Measurements from ENCODE around the gene MON2. TPM values are rescaled to one million over a fixed set of nuclear protein-coding genes. Genes with fewer than 3 reads are reported as not detected.

The MON2 gene
- total and polyA plus RNA-seq, 2 of the 8 experiments (the other 6 are each of a cell fraction or from before 2014, with no cell fraction given), result 3.8 to 21.8 TPM

DNA sequence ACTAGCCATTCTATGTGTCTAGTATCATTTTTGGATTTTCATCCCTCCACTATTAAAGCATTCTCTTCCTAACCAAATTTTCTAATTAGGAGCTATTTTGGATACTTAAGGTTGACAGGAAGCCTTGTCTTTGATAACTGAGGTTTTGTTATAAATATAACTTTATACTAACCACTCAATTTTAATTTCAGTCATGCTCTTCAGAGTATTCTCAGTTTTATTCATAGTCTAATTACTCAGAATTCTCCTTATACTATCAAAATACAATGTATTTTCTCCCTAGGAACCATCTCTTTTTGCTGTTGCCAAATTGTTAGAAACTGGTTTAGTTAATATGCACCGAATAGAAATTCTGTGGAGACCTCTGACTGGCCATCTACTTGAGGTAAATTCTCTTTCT lies 76.2 kb downstream of the MON2 start:
- H2AFZ ChIP-seq (ENCODE audit: low read length), result no peak overlapping the region
- DNase-seq (ENCODE audit: low read depth in 1 of 2, low spot score in 2 of 2) (no peak), FAIRE-seq (no peak)
- H2BK15ac ChIP-seq (ENCODE audit: low read length), result no peak overlapping the region
- peaks cover 0 to 25% (median 1%) of the 10 kb centered on the region in 4 experiments; a peak in 3 of 8 replicates for H3K36me3 ChIP-seq (ENCODE audit: control insufficient read depth in 2 of 4, insufficient read depth in 4 of 4, low read length in 3 of 4)
- H2AK5ac ChIP-seq (ENCODE audit: low read depth, low read length), result no peak overlapping the region
- H2BK12ac ChIP-seq (ENCODE audit: low read depth, low read length), result no peak overlapping the region
- no peak overlapping the region for H3K4me3 ChIP-seq (ENCODE audit: extremely low read depth in 1 of 4, insufficient read depth in 2 of 4, low read depth in 3 of 4, low read length in 4 of 4)
- H3K79me1 ChIP-seq (ENCODE audit: low read depth, low read length), result no peaks in the 10 kb centered on the region
- H3K56ac ChIP-seq (replicated peaks; ENCODE audit: insufficient read length, low read depth, low read length), result no peak overlapping the region
- no peak overlapping the region for H2BK120ac ChIP-seq (replicated peaks; ENCODE audit: low read depth, low read length)
- no peak overlapping the region for H3K27ac ChIP-seq (ENCODE audit: low read depth, low read length)
- H3K23ac ChIP-seq (ENCODE audit: insufficient read length), result no peak overlapping the region
- no peak overlapping the region for H2BK5ac ChIP-seq (ENCODE audit: low read depth, low read length)
- no peak overlapping the region for H4K8ac ChIP-seq (ENCODE audit: extremely low read depth, insufficient read depth, low read length)
- H4K5ac ChIP-seq (ENCODE audit: insufficient read length, low read depth, low read length), result no peak overlapping the region
- WGBS, 2 experiments (ENCODE audit: extremely low coverage in 1 of 2, insufficient coverage in 1 of 2, insufficient read length in 1 of 2, insufficient replicate concordance in 2 of 2, low coverage in 1 of 2, low lambda C conversion rate in 2 of 2, missing lambda C conversion rate in 1 of 2), result 96% methylated on average over 1 of the region's 1 CpG; no CpG with 5 or more reads in 1 of the 2 experiments
- H3K4ac ChIP-seq (replicated peaks; ENCODE audit: insufficient read length, low read depth, low read length), result no peak overlapping the region
- H4K20me1 ChIP-seq (replicated peaks in 1 of 2; ENCODE audit: control insufficient read depth in 1 of 2, insufficient read depth in 2 of 2, low read length in 2 of 2), result no peaks in the 10 kb centered on the region
- H3K9me3 ChIP-seq (ENCODE audit: insufficient read depth in 2 of 2, low read depth in 1 of 2, low read length in 1 of 2), result no peaks in the 10 kb centered on the region
- H3K18ac ChIP-seq (ENCODE audit: extremely low read depth, low read length), result no peak overlapping the region
- H3K4me1 ChIP-seq (replicated peaks in 1 of 4; ENCODE audit: control insufficient read depth in 3 of 4, insufficient read depth in 4 of 4, low read length in 3 of 4), result no peaks in the 10 kb centered on the region
- no peak overlapping the region for H3K9ac ChIP-seq (replicated peaks in 1 of 4; ENCODE audit: extremely low read depth in 1 of 4, low read depth in 3 of 4, low read length in 3 of 4)
- H3K14ac ChIP-seq (ENCODE audit: insufficient read length), result no peak overlapping the region
- H3K4me2 ChIP-seq (ENCODE audit: insufficient read depth in 1 of 2, low read depth in 2 of 2, low read length in 2 of 2), result no peak overlapping the region
- H4K91ac ChIP-seq (replicated peaks; ENCODE audit: insufficient read length, low read length), result no peak overlapping the region
- H3K27me3 ChIP-seq (replicated peaks in 1 of 4; ENCODE audit: control insufficient read depth in 3 of 4, extremely low read depth in 1 of 4, insufficient read depth in 3 of 4, low read length in 3 of 4), result peaks cover 0 to 1% (median 0%) of the 10 kb centered on the region in 4 experiments; a peak in 1 of 7 replicates
- no peaks in the 10 kb centered on the region for H3K23me2 ChIP-seq (ENCODE audit: low read depth, low read length)
- ChIA-PET POLR2A (ENCODE audit: partially characterized antibody) (no interaction called here), CTCF (ENCODE audit: partially characterized antibody) (interaction anchor here (1.4 to 1.8 kb wide), 2 partner anchors 11 to 20 kb away, joined by 3 read pairs; no protein-coding TSS in a partner anchor)
- no peaks in the 10 kb centered on the region for H3K79me2 ChIP-seq (ENCODE audit: control insufficient read depth in 1 of 2, insufficient read depth in 2 of 2, low read length in 2 of 2)
- no peak overlapping the region for H2BK20ac ChIP-seq (ENCODE audit: low read length)
- TF ChIP-seq SP4 (IDR thresholded peaks at IDR 0.05; ENCODE audit: low read length), result no peak
- TF ChIP-seq RNF2 (IDR thresholded peaks at IDR 0.05; ENCODE audit: borderline replicate concordance, low read depth, low read length, missing control alignments, poor library complexity, severe bottlenecking), result no peak
- TF ChIP-seq SIN3A (conservative IDR thresholded peaks at IDR 0.05 in 1 of 2, IDR thresholded peaks at IDR 0.05 in 1 of 2; ENCODE audit: low read depth in 1 of 2, low read length in 2 of 2), result no peak
- no peak for TF ChIP-seq TBP (IDR thresholded peaks at IDR 0.05; ENCODE audit: low read depth, low read length)
- TF ChIP-seq RXRA (IDR thresholded peaks at IDR 0.05; ENCODE audit: insufficient read depth, low read depth, low read length), result no peak
- no peak for TF ChIP-seq GTF2F1 (IDR thresholded peaks at IDR 0.05; ENCODE audit: borderline replicate concordance, low read depth, low read length)
- TF ChIP-seq KDM1A (IDR thresholded peaks at IDR 0.05; ENCODE audit: borderline replicate concordance, low read length), result no peak
- no peak for TF ChIP-seq CHD2 (IDR thresholded peaks at IDR 0.05; ENCODE audit: low read length)
- TF ChIP-seq, protein P1, sequence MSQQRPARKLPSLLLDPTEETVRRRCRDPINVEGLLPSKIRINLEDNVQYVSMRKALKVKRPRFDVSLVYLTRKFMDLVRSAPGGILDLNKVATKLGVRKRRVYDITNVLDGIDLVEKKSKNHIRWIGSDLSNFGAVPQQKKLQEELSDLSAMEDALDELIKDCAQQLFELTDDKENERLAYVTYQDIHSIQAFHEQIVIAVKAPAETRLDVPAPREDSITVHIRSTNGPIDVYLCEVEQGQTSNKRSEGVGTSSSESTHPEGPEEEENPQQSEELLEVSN (IDR thresholded peaks at IDR 0.05), result no peak
- TF ChIP-seq POLR2AphosphoS5 (IDR thresholded peaks at IDR 0.05; ENCODE audit: low read depth, low read length), result no peak
- TF ChIP-seq GABPA (IDR thresholded peaks at IDR 0.05; ENCODE audit: borderline replicate concordance, insufficient read depth, low read length), result no peak
- no peak for TF ChIP-seq EGR1 (IDR thresholded peaks at IDR 0.05; ENCODE audit: borderline replicate concordance, low read depth, low read length)
